ENCODE data around the gene DMAC2L. TPM values are rescaled to one million over a fixed set of nuclear protein-coding genes. Genes with fewer than 3 reads are reported as not detected.

The DMAC2L gene
- total and polyA plus RNA-seq, 4 donors = 6.4 to 36.4 (median 20.7) TPM

DNA sequence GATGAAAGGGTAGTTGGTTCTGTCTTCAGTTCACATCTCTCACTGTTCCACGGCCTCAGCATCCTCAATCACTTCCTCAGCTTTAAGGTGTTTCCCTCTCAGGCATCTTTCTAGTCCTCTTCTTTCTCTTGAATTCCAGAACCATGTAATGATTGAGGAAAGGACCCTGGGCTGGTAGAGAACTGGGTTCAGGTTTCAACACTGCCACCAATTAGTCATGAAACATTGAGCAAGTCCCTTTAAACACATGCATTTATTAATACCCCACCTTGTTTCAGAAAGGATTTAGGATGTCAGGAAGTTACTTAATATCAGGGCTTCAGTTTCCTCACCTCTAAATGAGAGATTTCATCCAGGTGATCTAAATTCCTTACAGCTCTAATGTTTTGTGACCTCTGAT is 7.2 kb downstream of the DMAC2L start:
- H3K4me1 ChIP-seq (ENCODE audit: control insufficient read depth, insufficient read depth, low read length) = no peaks in the 10 kb centered on the region
- H3K4me3 ChIP-seq (ENCODE audit: low read depth, low read length) = no peak overlapping the region
- no peaks in the 10 kb centered on the region for H3K27me3 ChIP-seq (ENCODE audit: control insufficient read depth, insufficient read depth, low read length)
- H3K36me3 ChIP-seq (ENCODE audit: control insufficient read depth, insufficient read depth, low read length) = peaks cover 10% of the 10 kb centered on the region
- WGBS (ENCODE audit: insufficient coverage) = no CpG with 5 or more reads among the region's 1 CpG
- H3K9me3 ChIP-seq (ENCODE audit: control insufficient read depth, insufficient read depth, low read length) = no peaks in the 10 kb centered on the region
- H3K27ac ChIP-seq (ENCODE audit: low read depth, low read length) = no peak overlapping the region
- DNase-seq (ENCODE audit: low read depth in 4 of 6, low spot score in 6 of 6) = no peak

DNA sequence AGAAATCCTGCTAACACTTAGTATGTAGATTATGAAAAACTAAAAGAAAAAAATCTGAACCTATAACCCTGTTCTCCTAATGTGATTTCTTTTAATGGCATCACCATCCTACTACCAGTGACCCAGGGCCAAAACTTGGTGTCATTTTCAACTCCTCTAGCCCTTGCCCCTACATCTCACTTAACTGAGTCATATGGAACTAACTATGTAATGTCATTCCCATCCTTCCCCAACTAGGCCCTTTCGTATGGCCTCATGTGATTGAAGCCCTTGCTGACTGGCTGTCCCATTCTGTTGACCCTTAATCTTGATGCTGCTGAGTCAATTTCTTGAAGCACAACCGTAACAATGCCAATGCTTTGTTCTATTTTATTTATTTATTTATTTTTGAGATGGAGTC is 7.6 kb downstream of the DMAC2L start:
- H3K27ac ChIP-seq (ENCODE audit: low read depth, low read length) = no peak overlapping the region
- H3K36me3 ChIP-seq (ENCODE audit: control insufficient read depth, insufficient read depth, low read length) = peaks cover 12% of the 10 kb centered on the region
- H3K4me3 ChIP-seq (ENCODE audit: low read depth, low read length) = no peak overlapping the region
- no peak for DNase-seq (ENCODE audit: low read depth in 4 of 6, low spot score in 6 of 6)
- H3K4me1 ChIP-seq (ENCODE audit: control insufficient read depth, insufficient read depth, low read length) = no peaks in the 10 kb centered on the region
- 100% methylated on average over 1 of the region's 2 CpGs for WGBS (ENCODE audit: insufficient coverage)
- H3K9me3 ChIP-seq (ENCODE audit: control insufficient read depth, insufficient read depth, low read length) = no peaks in the 10 kb centered on the region
- no peaks in the 10 kb centered on the region for H3K27me3 ChIP-seq (ENCODE audit: control insufficient read depth, insufficient read depth, low read length)

DNA sequence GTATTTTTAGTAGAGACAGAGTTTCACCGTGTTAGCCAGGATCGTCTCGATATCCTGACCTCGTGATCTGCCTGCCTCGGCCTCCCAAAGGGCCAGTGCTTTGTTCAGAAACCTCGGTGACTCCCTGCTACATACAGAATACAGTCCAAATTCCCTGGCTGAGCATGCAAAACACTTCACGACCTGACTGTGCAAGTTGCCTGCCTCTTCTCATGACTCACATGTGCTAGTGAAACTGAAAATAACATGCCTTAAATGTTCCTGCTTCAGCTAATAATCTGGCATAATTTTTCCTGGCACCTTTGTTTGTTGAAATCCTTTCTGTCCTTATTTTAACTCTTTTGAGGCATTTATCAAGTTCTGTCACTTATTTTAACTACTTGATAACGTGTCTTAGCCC is 8.2 kb downstream of the DMAC2L start:
- 86% methylated on average over 8 of the region's 8 CpGs for WGBS (ENCODE audit: insufficient coverage)
- no peak for DNase-seq (ENCODE audit: low read depth in 4 of 6, low spot score in 6 of 6)
- Histone ChIP-seq H3K36me3 (ENCODE audit: control insufficient read depth, insufficient read depth, low read length) (peaks cover 12% of the 10 kb centered on the region), H3K27ac (ENCODE audit: low read depth, low read length) (no peak overlapping the region), H3K9me3 (ENCODE audit: control insufficient read depth, insufficient read depth, low read length) (no peaks in the 10 kb centered on the region), H3K4me1 (ENCODE audit: control insufficient read depth, insufficient read depth, low read length) (no peaks in the 10 kb centered on the region), H3K4me3 (ENCODE audit: low read depth, low read length) (no peak overlapping the region), H3K27me3 (ENCODE audit: control insufficient read depth, insufficient read depth, low read length) (no peaks in the 10 kb centered on the region)

DNA sequence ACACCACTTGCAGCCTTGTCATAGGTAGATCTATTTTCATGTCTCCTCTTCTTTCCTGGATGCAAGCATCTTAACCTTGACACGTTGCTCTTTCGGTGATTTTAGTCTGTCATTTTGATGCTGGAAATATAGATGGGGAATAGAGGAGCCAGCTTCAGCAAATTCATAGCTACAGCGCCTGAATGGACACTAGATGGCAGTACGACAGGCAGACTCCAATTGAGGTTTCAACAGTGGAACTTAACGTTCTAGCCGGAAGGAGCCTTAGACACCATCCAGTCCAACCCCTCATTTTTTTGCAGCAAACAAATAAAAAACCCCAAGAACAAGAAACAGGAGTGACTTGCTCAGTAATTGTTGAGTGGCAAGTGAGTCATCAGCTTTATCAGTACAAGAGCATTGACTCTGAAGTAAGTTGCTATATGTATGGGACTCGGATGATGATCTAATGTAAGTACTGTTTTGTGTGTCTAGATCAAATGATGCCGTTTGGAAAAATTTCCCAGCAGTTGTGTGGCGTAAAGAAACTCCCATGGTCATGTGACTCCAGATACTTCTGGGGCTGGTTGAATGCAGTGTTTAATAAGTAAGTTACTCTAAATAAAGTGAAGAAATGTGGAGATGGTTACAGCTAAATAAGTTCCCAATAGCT is 9.0 kb downstream of the DMAC2L start:
- Histone ChIP-seq H3K27ac (ENCODE audit: low read depth, low read length) (peak overlapping the region; percentile 78), H3K4me3 (ENCODE audit: low read depth, low read length) (peak overlapping the region; percentile 24), H3K4me1 (ENCODE audit: control insufficient read depth, insufficient read depth, low read length) (no peaks in the 10 kb centered on the region), H3K9me3 (ENCODE audit: control insufficient read depth, insufficient read depth, low read length) (no peaks in the 10 kb centered on the region), H3K27me3 (ENCODE audit: control insufficient read depth, insufficient read depth, low read length) (no peaks in the 10 kb centered on the region), H3K36me3 (ENCODE audit: control insufficient read depth, insufficient read depth, low read length) (peaks cover 12% of the 10 kb centered on the region)
- WGBS (ENCODE audit: insufficient coverage) = 14% methylated on average over 5 of the region's 9 CpGs
- DNase-seq (ENCODE audit: low read depth in 4 of 6, low spot score in 6 of 6) = peak in 4 of 6 donors; percentile 59 to 94 (median 81)

DNA sequence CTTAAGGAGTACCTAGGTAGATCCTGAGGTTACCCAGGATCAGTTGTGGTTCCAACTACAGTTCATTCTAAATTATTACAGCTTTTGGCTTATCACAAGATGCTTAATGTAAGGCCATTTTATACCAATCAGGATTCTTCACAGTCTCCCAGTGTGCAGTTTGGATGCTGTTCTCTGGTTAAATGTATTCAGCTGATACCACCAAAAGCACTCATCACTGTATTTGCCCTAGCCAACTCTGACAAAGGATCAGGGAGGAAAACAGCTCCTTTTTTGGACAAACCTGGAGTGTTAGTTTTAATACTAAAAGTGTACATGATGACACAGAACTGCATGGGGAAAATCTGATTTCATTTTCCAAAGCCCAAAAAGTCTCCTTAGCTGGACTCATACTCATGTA is 19.5 kb downstream of the DMAC2L start:
- H3K9me3 ChIP-seq (ENCODE audit: control insufficient read depth, insufficient read depth, low read length) = no peaks in the 10 kb centered on the region
- H3K4me3 ChIP-seq (ENCODE audit: low read depth, low read length) = no peak overlapping the region
- H3K36me3 ChIP-seq (ENCODE audit: control insufficient read depth, insufficient read depth, low read length) = peaks cover 5% of the 10 kb centered on the region
- H3K27ac ChIP-seq (ENCODE audit: low read depth, low read length) = no peak overlapping the region
- DNase-seq (ENCODE audit: low read depth in 4 of 6, low spot score in 6 of 6) = no peak
- no peaks in the 10 kb centered on the region for H3K27me3 ChIP-seq (ENCODE audit: control insufficient read depth, insufficient read depth, low read length)
- H3K4me1 ChIP-seq (ENCODE audit: control insufficient read depth, insufficient read depth, low read length) = peaks cover 17% of the 10 kb centered on the region

DNA sequence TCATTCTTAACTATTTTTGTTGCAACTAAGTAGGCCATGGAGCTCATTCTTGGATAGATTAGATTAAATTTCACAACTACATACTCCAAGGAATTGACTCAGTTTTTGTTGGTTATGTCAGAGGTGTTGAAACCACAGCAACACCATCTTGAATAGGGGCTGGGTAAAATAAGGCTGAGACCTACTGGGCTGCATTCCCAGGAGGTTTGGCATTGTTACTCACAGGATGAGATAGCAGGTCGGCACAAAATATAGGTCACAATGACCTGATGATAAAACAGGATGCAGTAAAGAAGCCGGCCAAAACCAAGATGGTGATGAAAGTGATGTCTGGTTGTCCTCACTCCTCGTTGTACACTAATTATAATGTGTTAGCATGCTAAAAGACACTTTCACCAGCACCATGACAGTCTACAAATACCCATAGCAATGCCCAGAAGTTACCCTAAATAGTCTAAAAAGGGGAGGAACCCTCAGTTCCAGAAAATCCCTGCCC is 20.9 kb downstream of the DMAC2L start:
- DNase-seq (ENCODE audit: low read depth in 4 of 6, low spot score in 6 of 6) = no peak
- no peaks in the 10 kb centered on the region for H3K9me3 ChIP-seq (ENCODE audit: control insufficient read depth, insufficient read depth, low read length)
- H3K4me3 ChIP-seq (ENCODE audit: low read depth, low read length) = no peak overlapping the region
- H3K36me3 ChIP-seq (ENCODE audit: control insufficient read depth, insufficient read depth, low read length) = peaks cover 3% of the 10 kb centered on the region
- no peaks in the 10 kb centered on the region for H3K27me3 ChIP-seq (ENCODE audit: control insufficient read depth, insufficient read depth, low read length)
- H3K27ac ChIP-seq (ENCODE audit: low read depth, low read length) = no peak overlapping the region
- WGBS (ENCODE audit: insufficient coverage) = no CpG with 5 or more reads among the region's 3 CpGs
- peaks cover 20% of the 10 kb centered on the region for H3K4me1 ChIP-seq (ENCODE audit: control insufficient read depth, insufficient read depth, low read length)

DNA sequence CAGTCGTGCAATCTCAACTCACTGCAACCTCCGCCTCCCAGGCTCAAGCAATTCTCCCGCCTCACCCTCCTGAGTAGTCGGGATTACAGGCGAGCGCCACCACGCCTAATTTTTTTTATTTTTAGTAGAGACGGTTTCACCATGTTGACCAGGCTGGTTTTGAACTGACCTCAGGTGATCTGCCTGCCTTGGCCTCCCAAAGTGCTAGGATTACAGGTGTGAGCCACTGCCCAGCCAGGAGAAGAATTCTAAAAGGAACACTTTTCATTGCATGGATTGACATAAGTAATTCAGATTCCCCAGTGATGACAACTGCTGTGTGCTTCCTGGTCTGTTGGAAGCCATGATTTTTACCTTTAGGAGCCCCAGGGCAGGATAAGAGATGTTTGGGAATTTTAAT is 22.1 kb downstream of the DMAC2L start:
- Histone ChIP-seq H3K4me1 (ENCODE audit: control insufficient read depth, insufficient read depth, low read length) (peaks cover 20% of the 10 kb centered on the region), H3K9me3 (ENCODE audit: control insufficient read depth, insufficient read depth, low read length) (no peaks in the 10 kb centered on the region), H3K4me3 (ENCODE audit: low read depth, low read length) (no peak overlapping the region), H3K36me3 (ENCODE audit: control insufficient read depth, insufficient read depth, low read length) (peaks cover 3% of the 10 kb centered on the region), H3K27me3 (ENCODE audit: control insufficient read depth, insufficient read depth, low read length) (no peaks in the 10 kb centered on the region), H3K27ac (ENCODE audit: low read depth, low read length) (no peak overlapping the region)
- WGBS (ENCODE audit: insufficient coverage) = 98% methylated on average over 6 of the region's 8 CpGs
- no peak for DNase-seq (ENCODE audit: low read depth in 4 of 6, low spot score in 6 of 6)

DNA sequence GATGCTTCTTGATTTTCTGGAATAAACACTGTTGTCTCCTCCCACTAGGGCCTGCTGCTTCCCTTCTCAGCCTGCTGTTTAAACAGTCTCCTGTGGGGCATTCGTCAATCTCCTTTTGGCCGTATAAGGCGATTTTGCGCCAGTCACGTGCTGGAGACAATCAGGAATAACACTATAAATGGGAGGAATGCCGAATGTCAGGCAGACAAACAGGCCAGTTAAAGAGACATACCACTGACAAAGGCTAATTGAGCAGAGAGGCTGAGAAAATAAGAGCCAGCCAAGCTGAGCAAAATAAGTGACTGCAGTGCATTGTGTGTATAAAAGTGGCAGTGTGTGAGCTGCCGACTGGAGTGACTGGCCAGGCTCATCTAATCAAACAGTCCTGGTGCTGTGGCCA is 23.3 kb downstream of the DMAC2L start:
- 3% methylated on average over 6 of the region's 7 CpGs for WGBS (ENCODE audit: insufficient coverage)
- no peaks in the 10 kb centered on the region for H3K9me3 ChIP-seq (ENCODE audit: control insufficient read depth, insufficient read depth, low read length)
- DNase-seq (ENCODE audit: low read depth in 4 of 6, low spot score in 6 of 6) = peak in 5 of 6 donors; percentile 68 to 98 (median 80)
- peaks cover 20% of the 10 kb centered on the region for H3K4me1 ChIP-seq (ENCODE audit: control insufficient read depth, insufficient read depth, low read length)
- H3K4me3 ChIP-seq (ENCODE audit: low read depth, low read length) = peak overlapping the region; percentile 11
- peaks cover 3% of the 10 kb centered on the region for H3K36me3 ChIP-seq (ENCODE audit: control insufficient read depth, insufficient read depth, low read length)
- H3K27ac ChIP-seq (ENCODE audit: low read depth, low read length) = peak overlapping the region; percentile 90
- no peaks in the 10 kb centered on the region for H3K27me3 ChIP-seq (ENCODE audit: control insufficient read depth, insufficient read depth, low read length)

DNA sequence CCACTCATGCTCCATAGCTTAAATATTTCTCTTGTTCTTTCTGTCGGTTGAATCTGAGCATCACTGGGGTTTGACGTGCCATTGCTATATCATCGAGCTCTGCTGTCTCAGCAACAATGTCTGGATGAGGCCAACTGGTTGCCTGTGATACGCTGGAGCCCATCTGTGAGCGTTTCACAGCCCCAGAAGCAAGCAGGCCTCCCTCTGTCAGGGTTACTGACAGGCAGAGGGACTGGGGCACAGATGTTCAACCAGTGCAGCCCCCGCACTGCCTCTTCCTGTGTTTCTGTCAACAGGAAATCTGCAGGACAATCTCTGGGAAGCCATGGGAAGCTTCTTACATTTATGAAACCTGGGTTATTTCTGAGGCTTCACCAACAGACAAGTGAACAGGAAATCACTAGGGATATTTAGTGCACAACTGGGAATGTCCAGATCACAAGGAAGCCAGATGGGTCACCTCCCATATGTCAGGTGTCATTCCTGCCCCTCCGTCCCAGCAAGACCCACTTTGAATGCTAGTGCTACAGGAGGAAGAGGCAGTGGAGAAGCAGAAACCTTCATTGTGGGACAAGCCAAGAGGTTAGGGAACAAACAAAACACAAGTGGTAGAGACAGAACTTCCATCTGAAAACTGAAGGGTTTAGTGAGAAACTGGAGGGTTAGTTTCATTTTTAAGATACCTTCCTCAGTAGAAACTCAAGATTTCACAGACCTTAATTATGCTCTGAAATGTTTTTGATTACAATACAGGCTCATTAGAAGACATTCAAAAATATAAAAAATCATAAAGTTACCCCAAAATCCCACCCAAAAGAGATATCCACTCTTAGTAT is 24.1 kb downstream of the DMAC2L start:
- Histone ChIP-seq H3K9me3 (ENCODE audit: control insufficient read depth, insufficient read depth, low read length) (no peaks in the 10 kb centered on the region), H3K27ac (ENCODE audit: low read depth, low read length) (peak overlapping the region; percentile 90), H3K4me1 (ENCODE audit: control insufficient read depth, insufficient read depth, low read length) (peaks cover 20% of the 10 kb centered on the region), H3K27me3 (ENCODE audit: control insufficient read depth, insufficient read depth, low read length) (no peaks in the 10 kb centered on the region), H3K36me3 (ENCODE audit: control insufficient read depth, insufficient read depth, low read length) (peaks cover 5% of the 10 kb centered on the region), H3K4me3 (ENCODE audit: low read depth, low read length) (no peak overlapping the region)
- peak in 4 of 6 donors; percentile 35 to 90 (median 69) for DNase-seq (ENCODE audit: low read depth in 4 of 6, low spot score in 6 of 6)
- WGBS (ENCODE audit: insufficient coverage) = 12% methylated on average over 6 of the region's 7 CpGs

DNA sequence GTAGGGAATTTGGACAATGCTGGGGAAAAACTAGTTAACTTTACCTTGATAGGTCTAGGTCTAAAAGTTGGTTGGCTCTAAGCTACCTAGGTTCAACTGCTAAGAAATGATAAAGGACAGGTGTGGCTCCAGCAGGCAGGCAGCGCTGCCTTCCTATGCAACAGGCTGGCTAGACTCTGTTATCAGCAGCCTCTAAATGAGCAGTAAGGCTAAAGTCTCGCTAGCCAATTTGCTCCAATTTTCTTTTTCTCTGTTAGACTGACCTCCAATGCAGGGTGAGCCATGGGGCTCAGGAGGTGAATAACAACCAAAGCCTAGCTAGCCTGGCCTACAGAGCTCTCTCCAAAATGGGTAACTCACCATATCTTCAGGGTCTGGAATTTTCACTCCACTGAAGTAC is 26.5 kb downstream of the DMAC2L start:
- WGBS (ENCODE audit: insufficient coverage) = 93% methylated on average over 2 of the region's 2 CpGs
- Histone ChIP-seq H3K4me1 (ENCODE audit: control insufficient read depth, insufficient read depth, low read length) (peaks cover 25% of the 10 kb centered on the region), H3K36me3 (ENCODE audit: control insufficient read depth, insufficient read depth, low read length) (peaks cover 2% of the 10 kb centered on the region), H3K27ac (ENCODE audit: low read depth, low read length) (no peak overlapping the region), H3K27me3 (ENCODE audit: control insufficient read depth, insufficient read depth, low read length) (no peaks in the 10 kb centered on the region), H3K9me3 (ENCODE audit: control insufficient read depth, insufficient read depth, low read length) (no peaks in the 10 kb centered on the region), H3K4me3 (ENCODE audit: low read depth, low read length) (no peak overlapping the region)
- DNase-seq (ENCODE audit: low read depth in 4 of 6, low spot score in 6 of 6) = no peak
